GM18909 (cell line): Measurements from ENCODE around the gene ASPM.

Experiments
- ATAC-seq: cut with Tn5 transposase; IDR thresholded peaks from one replicate; pipeline ENCODE4 v1.9.1; 2021; ENCODE audit warnings: mild to moderate bottlenecking; ENCODE audit not compliant: unreplicated experiment, poor library complexity

The ASPM gene, protein sequence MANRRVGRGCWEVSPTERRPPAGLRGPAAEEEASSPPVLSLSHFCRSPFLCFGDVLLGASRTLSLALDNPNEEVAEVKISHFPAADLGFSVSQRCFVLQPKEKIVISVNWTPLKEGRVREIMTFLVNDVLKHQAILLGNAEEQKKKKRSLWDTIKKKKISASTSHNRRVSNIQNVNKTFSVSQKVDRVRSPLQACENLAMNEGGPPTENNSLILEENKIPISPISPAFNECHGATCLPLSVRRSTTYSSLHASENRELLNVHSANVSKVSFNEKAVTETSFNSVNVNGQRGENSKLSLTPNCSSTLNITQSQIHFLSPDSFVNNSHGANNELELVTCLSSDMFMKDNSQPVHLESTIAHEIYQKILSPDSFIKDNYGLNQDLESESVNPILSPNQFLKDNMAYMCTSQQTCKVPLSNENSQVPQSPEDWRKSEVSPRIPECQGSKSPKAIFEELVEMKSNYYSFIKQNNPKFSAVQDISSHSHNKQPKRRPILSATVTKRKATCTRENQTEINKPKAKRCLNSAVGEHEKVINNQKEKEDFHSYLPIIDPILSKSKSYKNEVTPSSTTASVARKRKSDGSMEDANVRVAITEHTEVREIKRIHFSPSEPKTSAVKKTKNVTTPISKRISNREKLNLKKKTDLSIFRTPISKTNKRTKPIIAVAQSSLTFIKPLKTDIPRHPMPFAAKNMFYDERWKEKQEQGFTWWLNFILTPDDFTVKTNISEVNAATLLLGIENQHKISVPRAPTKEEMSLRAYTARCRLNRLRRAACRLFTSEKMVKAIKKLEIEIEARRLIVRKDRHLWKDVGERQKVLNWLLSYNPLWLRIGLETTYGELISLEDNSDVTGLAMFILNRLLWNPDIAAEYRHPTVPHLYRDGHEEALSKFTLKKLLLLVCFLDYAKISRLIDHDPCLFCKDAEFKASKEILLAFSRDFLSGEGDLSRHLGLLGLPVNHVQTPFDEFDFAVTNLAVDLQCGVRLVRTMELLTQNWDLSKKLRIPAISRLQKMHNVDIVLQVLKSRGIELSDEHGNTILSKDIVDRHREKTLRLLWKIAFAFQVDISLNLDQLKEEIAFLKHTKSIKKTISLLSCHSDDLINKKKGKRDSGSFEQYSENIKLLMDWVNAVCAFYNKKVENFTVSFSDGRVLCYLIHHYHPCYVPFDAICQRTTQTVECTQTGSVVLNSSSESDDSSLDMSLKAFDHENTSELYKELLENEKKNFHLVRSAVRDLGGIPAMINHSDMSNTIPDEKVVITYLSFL (N-terminal part only)

DNA sequence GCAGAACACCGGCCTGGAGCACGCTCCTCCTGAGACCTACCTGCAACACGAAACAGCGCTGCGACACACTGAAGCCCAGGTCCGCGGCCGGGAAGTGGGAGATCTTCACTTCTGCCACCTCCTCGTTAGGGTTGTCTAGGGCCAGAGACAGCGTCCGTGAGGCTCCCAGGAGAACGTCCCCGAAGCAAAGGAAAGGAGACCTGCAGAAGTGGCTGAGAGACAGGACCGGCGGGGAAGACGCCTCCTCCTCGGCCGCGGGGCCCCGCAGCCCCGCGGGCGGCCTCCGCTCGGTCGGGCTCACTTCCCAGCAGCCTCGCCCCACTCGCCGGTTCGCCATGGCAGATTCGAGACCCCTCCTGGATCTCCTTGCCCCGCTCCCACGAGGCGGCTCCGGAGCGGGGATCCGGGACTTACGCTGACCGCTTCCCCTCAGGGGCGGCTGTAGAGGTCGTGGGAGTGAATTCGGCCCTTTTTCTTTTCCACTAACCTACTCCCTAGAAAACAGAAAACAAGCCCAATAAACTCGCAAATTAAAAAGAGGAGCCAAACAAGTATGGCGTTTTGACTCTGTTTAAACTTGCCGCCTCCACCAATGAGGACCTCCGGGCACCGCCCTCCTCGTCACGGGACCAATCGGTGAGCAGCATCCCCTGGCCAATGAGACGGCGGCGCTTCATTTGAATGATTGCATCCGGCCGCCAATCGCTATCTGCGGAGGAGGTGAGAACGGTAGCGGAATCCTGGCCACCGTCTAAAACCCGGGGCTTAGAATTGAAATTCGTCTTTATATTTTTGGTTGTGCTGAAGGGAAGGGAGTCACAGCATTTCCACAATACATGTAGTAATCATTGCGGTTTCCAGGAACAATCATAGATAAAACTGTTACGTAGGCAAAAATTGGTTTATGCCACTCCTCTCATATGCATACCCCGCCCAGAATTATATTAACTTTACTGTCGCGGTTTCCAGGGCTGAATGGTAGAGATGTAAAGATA, at the start of gene ASPM:
Gene ASPM, minus strand, starts transcription at position 569 of the 995 bp plus-strand sequence. Its CDS starts 232 bp downstream, at position 337.
- ATAC-seq: peak; percentile 99

DNA sequence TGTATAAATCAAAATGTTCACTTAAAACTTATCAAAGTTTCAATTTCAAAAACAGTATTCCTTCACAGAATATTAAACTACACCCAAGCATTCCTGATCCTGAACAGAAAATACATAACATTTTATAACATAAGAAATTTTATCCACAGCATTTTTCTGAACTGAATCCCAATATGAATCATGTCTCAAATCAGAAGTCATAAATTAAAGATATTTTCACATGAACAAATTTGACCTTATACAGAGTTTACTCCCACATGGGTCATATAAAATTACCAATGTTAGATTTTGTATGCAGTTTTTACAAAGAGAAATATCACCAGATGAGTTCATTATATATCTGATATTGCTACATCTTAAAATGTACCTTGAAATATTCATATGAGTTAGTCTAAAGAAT, 48.6 kb upstream of the ASPM start:
- ATAC-seq: no peak

DNA sequence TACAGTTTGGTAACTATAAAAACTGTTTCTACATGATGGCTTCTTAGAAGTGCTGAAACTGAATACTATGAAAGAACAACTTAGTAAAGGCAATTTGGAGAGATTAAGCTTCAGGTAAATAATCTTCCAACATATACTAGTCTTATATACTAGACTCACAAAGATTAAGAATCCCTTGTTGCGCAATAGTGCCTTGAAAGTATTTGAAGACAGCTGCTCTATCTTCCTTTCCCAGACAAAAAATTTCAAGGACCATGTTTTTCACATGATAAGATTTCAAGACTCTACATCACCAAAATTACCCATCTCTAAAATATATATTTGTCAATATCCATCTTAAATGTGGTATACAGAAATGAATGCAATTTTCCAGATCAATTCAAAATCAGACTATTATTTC, 37.7 kb upstream of the ASPM start:
- ATAC-seq: no peak

DNA sequence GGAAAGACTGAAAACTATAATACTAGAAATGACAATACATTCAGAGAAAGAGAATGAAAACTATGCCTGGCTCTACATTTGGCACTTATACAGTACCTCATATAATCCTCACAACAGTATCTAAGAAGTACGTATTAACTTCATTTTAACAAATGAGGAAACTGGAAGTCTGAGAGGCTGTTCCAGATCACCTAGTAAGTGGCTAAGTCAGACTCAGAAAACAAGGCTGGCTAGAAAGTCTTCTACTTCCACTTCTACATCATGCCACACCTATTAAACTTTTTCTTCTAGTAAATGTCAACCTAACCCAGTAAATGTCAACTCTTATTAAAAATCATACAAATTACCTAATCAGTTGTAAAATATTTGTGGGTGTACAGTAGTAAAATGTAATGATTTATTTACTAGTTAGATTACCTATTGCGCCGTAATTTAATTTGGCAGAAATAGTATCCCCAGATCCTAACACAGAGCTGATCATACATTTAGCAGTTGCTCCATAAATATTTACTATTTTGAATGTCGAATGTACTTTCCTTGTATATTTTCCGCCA, 36.8 kb upstream of the ASPM start:
- ATAC-seq: no peak

DNA sequence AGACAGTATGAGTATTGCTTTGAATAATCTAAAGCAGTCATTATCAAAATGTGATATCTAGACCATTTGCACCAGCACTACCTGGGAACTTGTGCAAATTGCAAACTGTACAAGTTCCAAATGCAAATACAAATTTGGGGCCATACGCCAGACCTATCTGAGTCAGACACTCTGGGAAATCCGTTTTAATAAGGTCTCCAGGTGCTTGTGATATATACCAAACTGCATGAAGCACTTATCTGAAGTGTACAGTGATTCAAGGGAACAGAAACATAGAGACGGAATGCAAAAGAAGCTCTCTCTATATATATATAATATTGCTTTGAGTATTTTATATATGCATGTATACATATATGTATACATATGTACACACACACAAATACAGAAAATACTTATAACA, 36.2 kb upstream of the ASPM start:
- ATAC-seq: no peak

DNA sequence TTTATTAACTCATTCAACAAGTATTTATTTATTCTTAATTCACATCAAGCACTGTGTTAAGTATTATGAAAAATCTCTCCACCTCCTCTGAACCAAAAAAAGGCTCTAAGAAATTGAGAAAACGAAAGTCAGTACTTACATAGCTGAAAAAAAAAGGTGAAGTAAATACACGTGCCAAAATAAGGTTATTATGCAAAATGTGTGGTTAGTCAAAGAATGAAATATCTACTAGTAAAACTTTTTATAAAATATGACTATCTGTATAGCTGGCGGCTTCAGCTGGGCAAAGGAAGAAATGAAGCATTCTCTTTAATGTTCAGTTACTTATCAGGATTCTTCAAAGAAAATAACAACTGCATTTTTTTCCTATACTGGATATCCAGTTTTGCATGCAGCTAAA, 35.5 kb upstream of the ASPM start:
- peak; percentile 69 for ATAC-seq

DNA sequence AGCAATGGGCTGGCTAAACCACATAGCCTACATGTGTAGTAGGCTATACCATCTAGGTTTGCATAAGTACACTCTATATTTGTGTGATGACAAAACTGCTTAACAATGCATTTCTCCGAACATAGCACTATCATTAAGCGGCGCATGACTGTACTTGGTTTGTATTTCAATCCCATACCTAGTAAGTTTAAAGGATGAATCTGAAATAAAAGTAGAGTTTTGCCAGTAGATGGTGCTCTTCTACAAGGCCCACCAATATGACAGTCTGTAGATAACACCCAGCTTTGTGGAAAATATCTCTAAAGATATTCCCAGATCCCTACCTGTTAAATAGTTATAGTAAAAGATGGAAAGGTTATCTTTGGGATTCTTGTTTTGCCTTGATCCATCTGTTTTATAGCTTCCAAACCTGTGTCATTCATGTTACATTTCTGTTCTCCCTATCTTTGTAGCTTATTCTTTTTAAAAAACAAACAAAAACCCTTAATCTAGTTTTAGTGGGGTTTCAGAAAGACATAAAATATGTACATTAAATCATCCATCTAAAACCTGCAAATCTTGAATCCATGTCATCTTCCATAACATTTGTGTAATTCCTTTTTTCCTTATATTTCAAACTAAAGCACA, 33.9 kb upstream of the ASPM start:
- peak; percentile 59 for ATAC-seq

DNA sequence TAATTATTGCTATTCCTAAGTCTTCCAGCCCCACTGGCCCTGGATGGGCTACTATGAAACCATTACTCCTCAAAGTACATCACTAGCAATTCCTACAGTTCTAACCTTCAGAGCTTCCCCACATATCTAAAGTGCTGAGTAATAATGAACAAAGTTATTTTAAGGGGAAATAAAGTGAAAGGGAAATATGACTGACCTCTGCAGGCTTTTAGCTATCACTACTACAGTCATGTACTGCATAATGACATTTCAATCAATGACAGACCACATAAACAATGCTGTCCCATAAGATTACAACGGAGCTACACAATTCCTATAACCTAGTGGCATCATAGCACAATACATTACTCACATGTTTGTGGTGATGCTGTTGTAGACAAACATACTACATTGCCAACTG, 32.5 kb upstream of the ASPM start:
- peak; percentile 61 for ATAC-seq

DNA sequence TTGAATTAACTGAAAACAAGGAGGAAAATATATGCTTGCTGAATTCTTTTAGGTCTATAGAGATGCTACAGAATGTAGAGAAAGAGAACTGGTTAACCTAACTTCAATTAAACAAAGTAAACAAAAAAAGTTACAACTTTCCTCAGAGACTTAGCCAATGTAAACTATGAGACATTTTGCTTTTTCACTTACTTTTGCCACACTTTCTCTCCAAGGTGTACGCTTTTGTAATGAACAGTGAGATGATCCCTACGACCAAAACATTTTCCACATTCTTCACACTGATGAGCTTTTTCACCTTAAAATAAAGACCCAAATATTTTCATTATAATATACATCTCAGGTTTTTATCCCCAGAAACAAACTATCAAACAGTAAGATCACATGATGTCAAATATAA, 28.3 kb upstream of the ASPM start:
- ATAC-seq: no peak

DNA sequence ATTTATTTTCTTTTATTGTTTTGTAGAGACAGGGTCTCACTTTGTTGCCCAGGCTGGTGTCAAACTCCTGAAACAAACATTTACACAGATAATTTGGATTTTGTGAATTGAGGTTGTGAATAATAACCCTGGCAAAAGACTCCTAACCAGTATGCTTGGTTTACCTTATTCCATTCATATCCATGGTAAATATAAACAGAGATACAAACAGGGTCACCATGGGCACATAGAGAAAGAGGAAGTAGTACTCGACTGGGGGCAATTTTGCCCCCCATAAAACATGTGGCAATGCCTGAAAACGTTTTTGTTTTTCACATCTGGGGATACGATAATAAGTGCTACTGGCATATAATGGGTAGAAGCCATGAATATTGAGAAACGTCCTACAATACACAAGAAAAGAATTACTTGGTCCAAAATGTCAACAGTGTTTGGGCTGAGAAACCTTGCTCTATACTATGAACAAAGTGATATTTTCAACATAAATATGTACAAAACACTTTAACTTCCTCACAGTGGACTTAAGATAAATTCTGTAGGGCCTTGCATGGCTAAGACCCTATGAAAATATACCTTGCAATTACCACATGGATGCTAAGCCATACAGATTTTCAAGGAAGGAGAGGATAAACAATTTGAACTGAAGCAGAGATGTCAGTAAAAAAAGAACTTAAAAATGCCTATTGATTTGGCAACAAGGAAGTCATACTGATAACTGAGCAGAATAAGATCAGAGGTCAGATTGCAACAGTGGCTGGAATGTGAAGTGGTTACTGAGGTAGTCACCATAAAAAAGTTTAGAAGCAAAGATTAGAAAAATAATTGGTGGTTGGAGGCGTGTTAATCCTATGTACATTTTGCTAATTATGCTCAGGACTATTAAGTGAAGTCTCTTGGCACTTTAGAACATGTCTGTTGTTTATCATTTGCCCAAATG, 27.4 kb upstream of the ASPM start:
- no peak for ATAC-seq

DNA sequence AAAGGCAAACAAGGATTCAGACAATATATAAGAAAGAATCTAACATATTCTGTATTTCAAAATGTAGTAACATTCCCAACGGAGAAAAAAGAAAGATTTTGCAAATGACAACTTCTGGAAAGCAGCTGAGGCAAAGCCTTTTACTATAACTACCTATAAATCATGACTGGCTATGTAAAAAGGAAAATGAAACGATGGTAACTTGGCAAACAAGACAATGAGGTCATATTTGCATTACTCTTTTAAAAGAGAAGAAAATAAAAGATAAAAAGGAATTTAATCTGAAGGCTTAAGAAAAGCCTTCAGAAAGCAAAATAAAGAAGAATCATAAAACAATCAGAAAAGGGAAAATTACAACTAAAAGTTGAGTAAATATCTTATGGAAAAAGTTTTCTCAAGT, 25.1 kb upstream of the ASPM start:
- no peak for ATAC-seq

DNA sequence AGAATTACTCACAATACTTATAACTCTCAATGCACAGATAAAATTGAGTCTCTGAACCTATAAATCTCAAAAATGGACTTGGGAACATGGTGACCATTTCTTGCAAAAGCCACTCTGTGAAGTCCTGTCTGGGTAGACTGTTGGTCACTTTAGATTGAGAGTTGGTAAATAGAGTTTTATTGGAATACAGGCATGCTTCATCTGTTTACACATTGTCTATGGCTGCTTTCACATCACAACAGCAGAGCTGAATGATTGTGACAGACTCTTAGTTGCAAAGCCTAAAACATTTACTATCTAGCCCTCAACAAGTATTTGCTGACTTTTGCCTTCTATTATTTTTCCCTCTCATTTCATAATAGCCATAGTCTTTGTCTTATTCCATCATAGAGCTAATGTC, 24.1 kb upstream of the ASPM start:
- no peak for ATAC-seq

DNA sequence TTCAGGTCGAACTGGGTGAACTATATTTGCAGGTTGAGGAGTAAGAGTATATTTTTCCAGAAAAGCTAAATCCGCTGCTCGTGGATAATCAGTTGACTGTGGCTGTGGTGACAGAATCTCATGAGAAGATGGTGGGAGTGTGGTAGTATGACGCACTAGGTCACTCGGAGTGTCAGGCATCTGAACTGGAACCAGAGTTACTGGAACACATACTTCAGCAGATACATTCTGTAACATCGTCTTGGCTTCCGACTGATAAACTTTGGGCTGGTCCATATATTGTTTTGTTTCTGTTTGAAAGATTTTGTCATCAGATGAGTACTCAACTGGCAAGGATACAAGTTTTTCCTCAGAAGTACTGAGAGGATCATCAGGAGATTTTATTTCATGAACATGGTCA, 13.0 kb upstream of the ASPM start:
- no peak for ATAC-seq

DNA sequence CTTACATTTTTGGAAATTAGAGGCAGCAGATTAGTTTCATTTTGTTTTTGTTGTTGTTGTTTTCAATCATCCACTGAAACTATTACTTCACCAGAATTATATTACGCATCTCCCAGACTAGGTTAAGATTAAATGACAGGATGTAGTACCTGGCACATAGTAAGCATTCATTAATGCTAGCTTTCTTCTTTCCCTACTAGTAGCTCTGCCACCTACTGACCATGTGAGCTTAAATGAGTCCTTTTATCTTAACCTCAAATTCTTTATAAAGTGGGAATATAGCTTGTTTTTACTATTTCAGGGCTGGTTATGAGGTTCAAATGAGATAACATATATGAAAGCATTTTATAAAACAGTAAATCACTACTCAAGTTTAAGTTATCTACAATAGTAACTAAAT, 10.2 kb upstream of the ASPM start:
- no peak for ATAC-seq

DNA sequence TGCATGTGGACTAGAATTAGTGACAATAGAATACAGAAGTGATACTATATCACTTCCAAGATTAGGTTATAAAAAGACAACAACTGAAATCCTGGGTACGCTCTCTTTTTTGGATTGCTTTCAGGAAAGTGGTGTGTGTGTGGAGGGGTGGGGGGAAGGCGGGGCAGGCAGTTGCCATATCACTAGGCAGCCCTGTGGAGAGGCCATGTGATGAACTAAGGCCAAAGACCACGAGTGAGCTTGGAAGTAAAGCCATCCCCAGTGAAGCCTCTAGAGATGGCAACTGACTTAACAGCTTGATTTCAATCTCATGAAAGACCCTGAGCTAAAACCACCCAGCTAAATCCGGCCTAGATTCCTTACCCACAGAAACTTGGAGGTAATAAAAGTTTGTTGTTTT, 6.2 kb upstream of the ASPM start:
- ATAC-seq: no peak

DNA sequence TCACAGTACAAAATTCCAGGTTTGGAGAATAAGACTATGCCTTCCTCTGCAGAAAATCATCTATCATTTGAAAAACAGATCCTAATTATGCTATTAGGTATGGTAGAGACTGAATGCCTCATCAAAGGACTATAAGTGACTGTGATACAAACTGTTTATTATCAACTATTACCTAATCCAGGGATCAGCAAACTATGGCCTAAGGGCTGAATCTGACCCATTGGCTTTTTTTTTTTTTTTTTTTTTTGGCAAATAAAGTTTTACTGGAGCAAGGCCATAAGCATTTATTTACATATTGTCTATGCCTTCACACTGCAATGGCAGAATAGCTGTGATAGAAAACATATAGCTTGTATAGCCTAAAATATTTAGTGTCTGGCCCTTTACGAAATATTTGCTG, 4.7 kb upstream of the ASPM start:
- no peak for ATAC-seq

DNA sequence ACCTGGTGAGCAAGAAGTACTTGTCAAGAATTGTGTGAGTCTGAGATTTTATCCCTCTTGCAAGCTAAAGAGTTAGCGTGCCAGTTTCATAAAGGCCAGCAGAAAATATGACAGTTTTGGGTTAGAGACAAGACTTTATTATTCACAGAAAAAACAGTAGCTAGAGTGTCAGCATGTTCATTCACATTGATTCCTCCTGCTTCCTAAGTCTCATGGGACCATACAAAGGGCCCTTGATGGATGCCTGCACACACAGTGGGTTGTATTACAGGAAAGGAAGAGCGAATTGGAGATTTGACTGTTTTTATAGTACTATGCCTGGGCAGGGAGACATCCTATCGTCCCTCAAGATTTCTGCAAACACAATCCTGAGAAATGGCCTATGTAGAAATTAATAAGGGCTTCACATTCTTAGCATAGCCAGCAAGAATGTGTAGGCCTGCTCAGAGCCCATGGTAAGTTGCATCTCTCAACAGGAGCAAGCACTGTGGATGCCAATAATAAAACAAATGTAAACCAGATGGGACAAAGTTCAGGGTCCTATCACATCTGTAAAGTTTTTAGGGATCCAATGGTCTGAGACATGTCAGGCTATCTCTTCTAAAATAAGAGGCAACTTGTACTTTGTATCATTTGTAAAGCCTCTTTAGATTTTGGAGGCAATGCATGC, 4.0 kb upstream of the ASPM start:
- no peak for ATAC-seq
